ENCODE results near the gene MRPS26.

The MRPS26 gene

GRCh38 chr20:3038454-3038853 lies 7.4 kb upstream of the MRPS26 start:
- in situ Hi-C loops (cut with HindIII; ENCODE audit: low pct_ligation_motif_present, low sequenced_read_pairs), result no loop called here
- no peak overlapping the region for H3K4me3 ChIP-seq (ENCODE audit: low read depth, low read length)
- peaks cover 50% of the 10 kb centered on the region for H3K36me3 ChIP-seq (replicated peaks)
- TF ChIP-seq CTCF (IDR thresholded peaks at IDR 0.05; ENCODE audit: low read depth, low read length, missing control alignments), result no peak
- no peak for DNase-seq
- no peak overlapping the region for H3K27ac ChIP-seq
- H3K27me3 ChIP-seq (replicated peaks), result no peaks in the 10 kb centered on the region

- Histone ChIP-seq H3K27ac (no peak overlapping the region), H3K27me3 (replicated peaks) (no peaks in the 10 kb centered on the region), H3K4me3 (ENCODE audit: low read depth, low read length) (no peak overlapping the region), H3K36me3 (replicated peaks) (peaks cover 47% of the 10 kb centered on the region)
- DNase-seq, result no peak
- TF ChIP-seq CTCF (IDR thresholded peaks at IDR 0.05; ENCODE audit: low read depth, low read length, missing control alignments), result no peak
- in situ Hi-C loops (cut with HindIII; ENCODE audit: low pct_ligation_motif_present, low sequenced_read_pairs), result no loop called here
These were observed 6.4 kb upstream of the MRPS26 start for GRCh38 chr20:3039426-3039825.

GRCh38 chr20:3040086-3040485 lies 5.8 kb upstream of the MRPS26 start:
- no peaks in the 10 kb centered on the region for H3K27me3 ChIP-seq (replicated peaks)
- in situ Hi-C loops (cut with HindIII; ENCODE audit: low pct_ligation_motif_present, low sequenced_read_pairs), result no loop called here
- no peak for TF ChIP-seq CTCF (IDR thresholded peaks at IDR 0.05; ENCODE audit: low read depth, low read length, missing control alignments)
- no peak overlapping the region for H3K27ac ChIP-seq
- peaks cover 44% of the 10 kb centered on the region for H3K36me3 ChIP-seq (replicated peaks)
- H3K4me3 ChIP-seq (ENCODE audit: low read depth, low read length), result no peak overlapping the region
- DNase-seq, result no peak

GRCh38 chr20:3041854-3042409 lies 3.9 kb upstream of the MRPS26 start:
- H3K36me3 ChIP-seq (replicated peaks), result peaks cover 26% of the 10 kb centered on the region
- no peaks in the 10 kb centered on the region for H3K27me3 ChIP-seq (replicated peaks)
- H3K27ac ChIP-seq, result no peak overlapping the region
- TF ChIP-seq CTCF (IDR thresholded peaks at IDR 0.05; ENCODE audit: low read depth, low read length, missing control alignments), result no peak
- in situ Hi-C loops (cut with HindIII; ENCODE audit: low pct_ligation_motif_present, low sequenced_read_pairs), result no loop called here
- no peak overlapping the region for H3K4me3 ChIP-seq (ENCODE audit: low read depth, low read length)
- no peak for DNase-seq

- in situ Hi-C loops (cut with HindIII; ENCODE audit: low pct_ligation_motif_present, low sequenced_read_pairs), result no loop called here
- H3K4me3 ChIP-seq (ENCODE audit: low read depth, low read length), result no peak overlapping the region
- H3K27ac ChIP-seq, result no peak overlapping the region
- no peak for DNase-seq
- H3K36me3 ChIP-seq (replicated peaks), result peaks cover 22% of the 10 kb centered on the region
- no peak for TF ChIP-seq CTCF (IDR thresholded peaks at IDR 0.05; ENCODE audit: low read depth, low read length, missing control alignments)
- H3K27me3 ChIP-seq (replicated peaks), result no peaks in the 10 kb centered on the region
These were observed 3.2 kb upstream of the MRPS26 start for GRCh38 chr20:3042625-3043024.

GRCh38 chr20:3043322-3043721 lies 2.5 kb upstream of the MRPS26 start, which contains the start of gene GNRH2:
TSS of gene GNRH2 (plus strand) at chr20:3043622. CDS start at chr20:3044415, 793 bp downstream.
- Histone ChIP-seq H3K27me3 (replicated peaks) (no peaks in the 10 kb centered on the region), H3K27ac (no peak within 1 kb of the TSS), H3K4me3 (ENCODE audit: low read depth, low read length) (no peak within 1 kb of the TSS), H3K36me3 (replicated peaks) (peaks cover 26% of the 10 kb centered on the region)
- in situ Hi-C loops (cut with HindIII; ENCODE audit: low pct_ligation_motif_present, low sequenced_read_pairs), result no loop called here
- no peak for DNase-seq
- no peak for TF ChIP-seq CTCF (IDR thresholded peaks at IDR 0.05; ENCODE audit: low read depth, low read length, missing control alignments)

Data from brain microvascular endothelial cell (primary cell).